D721Med (cell line): ENCODE measurements around the gene STARD3.

ENCODE experiments used
- DNase-seq: peaks from one replicate; pipeline ENCODE4 v3.0.0; 2011; ENCODE audit warnings: low spot score; ENCODE audit not compliant: insufficient read length
- FAIRE-seq: peaks from 2 replicates; lab custom pipeline; 2011; peaks lifted over from hg19 to GRCh38; lab: Jason Lieb, UNC
- TF ChIP-seq, protein P1 (sequence below): IDR thresholded peaks from 2 replicates; pipeline ENCODE4 v1.5.1; 2012; ENCODE audit warnings: mild to moderate bottlenecking, control low read depth; ENCODE audit not compliant: insufficient read depth; ENCODE audit errors: missing control alignments

STARD3 gene

DNA sequence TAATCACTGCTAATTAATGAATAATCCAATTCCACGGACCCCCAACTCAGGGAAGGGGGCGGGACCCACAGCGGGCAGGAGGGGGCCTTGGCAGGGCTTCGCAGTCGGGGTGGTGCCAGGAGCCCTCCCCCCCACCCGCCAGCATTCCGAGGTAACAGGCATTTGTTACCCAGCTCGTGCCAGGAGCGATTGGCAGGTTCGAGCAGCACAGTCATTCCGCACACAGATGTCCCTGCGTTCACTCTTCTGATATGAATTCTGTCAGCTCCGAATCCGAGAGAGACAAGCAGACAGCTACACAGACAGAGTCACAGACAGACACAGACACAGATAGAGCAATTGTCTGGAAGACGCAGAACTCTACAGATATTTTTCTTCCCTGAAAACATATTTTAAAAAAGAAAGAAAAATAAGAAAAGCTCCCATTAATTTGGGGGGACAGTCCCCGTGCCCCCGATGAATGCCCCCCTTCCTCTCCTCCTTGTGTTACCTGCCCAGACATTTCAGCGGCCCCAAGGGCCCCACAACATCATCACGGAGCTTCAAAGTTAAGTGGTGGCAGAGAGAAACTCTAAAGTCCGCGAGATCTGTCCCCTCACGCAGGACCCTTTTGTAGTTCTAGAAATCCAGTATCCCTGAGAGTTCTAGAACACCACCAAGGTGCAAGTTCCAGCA lies 39.4 kb upstream of the STARD3 start:
- TF ChIP-seq, protein P1, sequence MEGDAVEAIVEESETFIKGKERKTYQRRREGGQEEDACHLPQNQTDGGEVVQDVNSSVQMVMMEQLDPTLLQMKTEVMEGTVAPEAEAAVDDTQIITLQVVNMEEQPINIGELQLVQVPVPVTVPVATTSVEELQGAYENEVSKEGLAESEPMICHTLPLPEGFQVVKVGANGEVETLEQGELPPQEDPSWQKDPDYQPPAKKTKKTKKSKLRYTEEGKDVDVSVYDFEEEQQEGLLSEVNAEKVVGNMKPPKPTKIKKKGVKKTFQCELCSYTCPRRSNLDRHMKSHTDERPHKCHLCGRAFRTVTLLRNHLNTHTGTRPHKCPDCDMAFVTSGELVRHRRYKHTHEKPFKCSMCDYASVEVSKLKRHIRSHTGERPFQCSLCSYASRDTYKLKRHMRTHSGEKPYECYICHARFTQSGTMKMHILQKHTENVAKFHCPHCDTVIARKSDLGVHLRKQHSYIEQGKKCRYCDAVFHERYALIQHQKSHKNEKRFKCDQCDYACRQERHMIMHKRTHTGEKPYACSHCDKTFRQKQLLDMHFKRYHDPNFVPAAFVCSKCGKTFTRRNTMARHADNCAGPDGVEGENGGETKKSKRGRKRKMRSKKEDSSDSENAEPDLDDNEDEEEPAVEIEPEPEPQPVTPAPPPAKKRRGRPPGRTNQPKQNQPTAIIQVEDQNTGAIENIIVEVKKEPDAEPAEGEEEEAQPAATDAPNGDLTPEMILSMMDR: no peak
- FAIRE-seq (no peak), DNase-seq (no peak)

GRCh38 chr17:39598047-39598481 lies 38.9 kb upstream of the STARD3 start:
- FAIRE-seq: no peak
- TF ChIP-seq, protein P1: no peak
- DNase-seq: no peak

DNA sequence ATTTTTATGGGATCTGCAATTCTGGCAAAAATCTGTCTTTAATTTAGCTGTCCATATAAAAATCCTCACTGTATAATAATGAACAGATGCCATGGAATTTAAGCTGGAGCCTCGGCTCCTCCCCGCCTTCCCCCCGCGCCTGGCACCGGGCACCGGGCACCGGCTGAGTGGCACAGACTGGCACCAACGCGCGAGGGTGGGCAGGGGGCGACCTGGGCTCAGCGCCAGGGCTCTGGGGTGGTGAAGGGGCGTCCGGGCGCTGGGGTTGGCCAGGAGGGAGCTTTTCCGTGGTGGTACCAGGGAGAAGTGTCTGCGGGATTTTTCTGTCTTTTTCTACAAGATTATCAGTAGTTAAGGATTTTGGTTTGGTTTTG lies 38.3 kb upstream of the STARD3 start:
- TF ChIP-seq, protein P1: no peak
- FAIRE-seq: no peak
- DNase-seq: no peak

DNA sequence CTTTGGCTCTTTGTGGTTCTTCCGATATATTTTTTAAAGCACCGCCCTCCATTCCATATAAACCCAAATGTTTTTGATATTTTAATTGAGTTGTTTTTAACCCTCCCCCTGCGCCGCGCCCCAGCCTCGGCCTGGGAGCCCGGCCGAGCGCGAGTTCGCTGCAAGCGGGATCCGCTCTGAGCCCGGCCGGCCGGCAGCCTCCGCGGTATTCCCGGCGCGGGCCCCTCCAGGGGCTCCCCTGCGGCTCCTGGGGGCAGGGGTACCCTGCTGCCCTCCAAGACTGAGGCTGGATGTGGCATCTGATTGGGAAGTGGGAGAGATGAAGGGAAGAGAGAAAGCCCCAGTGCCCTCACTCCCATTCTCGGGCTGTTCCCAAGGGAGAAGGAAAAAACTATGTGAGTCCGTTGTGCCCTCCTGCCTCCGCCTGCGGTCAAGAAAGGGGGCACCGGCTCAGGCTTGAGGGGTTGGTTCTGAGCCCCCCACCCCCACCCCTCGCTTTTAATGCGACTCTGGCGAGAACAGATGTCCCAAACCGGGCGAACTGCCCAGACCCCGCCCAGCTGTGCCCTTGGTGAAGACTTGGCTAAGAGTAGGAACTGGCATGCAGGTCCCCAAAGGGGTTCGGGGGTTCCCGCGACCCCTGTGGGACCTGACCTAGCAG lies 37.8 kb upstream of the STARD3 start:
- TF ChIP-seq, protein P1: no peak
- DNase-seq (no peak), FAIRE-seq (no peak)

DNA sequence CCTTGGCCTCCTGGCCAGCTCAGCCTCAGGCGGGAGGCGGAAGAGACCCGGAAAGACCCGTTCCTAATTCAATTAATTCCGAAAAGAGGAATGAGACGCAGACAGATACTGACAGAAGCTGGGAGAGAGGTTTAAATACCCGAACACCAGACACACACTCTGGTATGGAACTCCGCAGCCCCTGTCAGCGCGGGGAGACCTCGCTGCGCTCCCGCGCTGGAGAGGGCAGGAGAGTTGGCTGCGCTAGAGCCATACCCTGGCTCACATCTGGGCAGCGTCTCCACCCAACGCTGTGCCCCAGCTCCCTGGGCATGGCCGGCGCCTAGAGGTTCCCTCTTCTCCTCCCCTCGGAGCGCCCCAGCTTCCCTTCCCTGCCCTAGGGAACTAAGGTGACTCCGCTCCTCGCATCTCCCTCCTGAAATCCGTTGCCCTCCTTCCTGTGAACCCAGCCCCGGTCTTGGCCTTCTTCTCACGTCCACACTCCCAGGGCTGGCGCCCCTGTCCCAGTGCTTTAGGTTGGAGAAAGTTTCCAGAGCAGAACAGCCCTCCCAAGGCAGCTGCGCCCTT lies 37.2 kb upstream of the STARD3 start:
- no peak for FAIRE-seq
- TF ChIP-seq, protein P1: no peak
- no peak for DNase-seq

DNA sequence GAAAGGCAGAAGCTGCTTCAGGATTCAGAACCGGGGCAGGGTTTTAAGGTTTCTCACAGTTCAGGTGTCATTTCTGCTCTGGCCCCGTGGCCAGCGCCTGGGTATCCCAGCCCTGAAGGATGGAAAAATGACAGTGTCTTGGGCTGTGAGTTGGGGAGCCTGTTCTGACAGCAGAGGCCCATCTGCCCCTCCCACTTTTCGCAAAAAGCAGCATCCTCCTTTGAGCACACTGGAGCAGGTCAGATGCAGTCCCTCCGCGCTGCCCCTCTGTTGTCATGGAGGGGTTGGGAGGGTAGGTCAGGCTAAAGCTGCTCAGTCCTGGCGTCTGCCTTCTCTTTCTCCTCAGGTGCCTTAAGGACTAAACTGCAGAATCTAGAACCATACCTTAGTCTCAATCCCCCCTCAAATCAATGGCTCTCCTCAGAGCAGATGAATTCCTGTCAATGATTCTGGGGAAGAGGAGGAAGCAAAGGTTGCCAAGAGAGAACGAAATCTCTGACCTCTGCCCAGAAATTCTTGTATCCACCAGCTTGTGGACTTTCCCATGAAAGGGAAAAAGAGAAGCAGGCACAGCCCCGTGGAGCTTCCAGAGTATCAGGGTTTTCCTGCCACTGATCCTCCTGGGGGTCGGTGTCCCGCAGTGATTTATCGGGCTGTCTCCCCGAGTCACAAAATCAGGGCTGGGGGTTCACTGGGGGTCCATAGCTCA lies 36.5 kb upstream of the STARD3 start:
- FAIRE-seq: no peak
- no peak for DNase-seq
- TF ChIP-seq, protein P1: no peak
